Small intestine (tissue), 7 donors: ENCODE results near the gene DSN1. TPM values are rescaled to one million over a fixed set of nuclear protein-coding genes. Genes with fewer than 3 reads are reported as not detected.

ENCODE experiments used
- DNase-seq, 2 donors: peaks; one replicate each; pipeline versions ENCODE4 v3.0.0 to v3.0.0-alpha.2; 2013
- FAIRE-seq: peaks from 2 replicates; lab custom pipeline; 2012; peaks lifted over from hg19 to GRCh38; lab: Jason Lieb, UNC
- H3K27ac ChIP-seq, 3 donors: one replicate each; pipeline ENCODE4 v1.5.1; 2013; ENCODE audit warnings: low read length in 2 of 3, mild to moderate bottlenecking in 2 of 3, control low read depth in 1 of 3, inconsistent platforms in 1 of 3, low read depth in 1 of 3, moderate library complexity in 1 of 3
- H3K27me3 ChIP-seq, 3 donors: one replicate each; pipeline ENCODE4 v1.6.1; 2013; ENCODE audit warnings: low read length in 3 of 3, inconsistent platforms in 1 of 3; ENCODE audit not compliant: control insufficient read depth in 3 of 3, insufficient read depth in 3 of 3
- H3K36me3 ChIP-seq, 3 donors: one replicate each; pipeline ENCODE4 v1.6.1; 2013; ENCODE audit warnings: low read length in 3 of 3, inconsistent platforms in 1 of 3, low read depth in 1 of 3, mild to moderate bottlenecking in 1 of 3, moderate library complexity in 1 of 3; ENCODE audit not compliant: control insufficient read depth in 3 of 3, insufficient read depth in 2 of 3
- H3K4me1 ChIP-seq, 3 donors: one replicate each; pipeline ENCODE4 v1.6.1; 2013; ENCODE audit warnings: low read length in 2 of 3, inconsistent platforms in 1 of 3, low read depth in 1 of 3, mild to moderate bottlenecking in 1 of 3, moderate library complexity in 1 of 3; ENCODE audit not compliant: control insufficient read depth in 3 of 3, insufficient read depth in 2 of 3
- H3K4me3 ChIP-seq, 3 donors: one replicate each; pipeline ENCODE4 v1.5.1; 2013; ENCODE audit warnings: low read length in 3 of 3, control low read depth in 1 of 3, inconsistent platforms in 1 of 3, low read depth in 1 of 3, mild to moderate bottlenecking in 1 of 3, moderate library complexity in 1 of 3
- H3K9me3 ChIP-seq, 2 donors: one replicate each; pipeline ENCODE4 v1.6.1; 2013; ENCODE audit warnings: low read depth in 1 of 2, low read length in 1 of 2; ENCODE audit not compliant: control insufficient read depth in 2 of 2, insufficient read depth in 1 of 2
- WGBS, 3 donors: extraction: QIAGEN DNeasy Blood & Tissue Kit; methylation state at CpG; one replicate each; pipeline ENCODE4 v1.1.7; 2013; 5-methylcytosine and 5-hydroxymethylcytosine counted together
- polyA plus RNA-seq, 4 donors: library from polyadenylated mRNA; stranded (reverse) in 3 of 4; unstranded in 1 of 4; fragments of 200-250 nt in 3 of 4; fragments of 120-200 nt in 1 of 4; gene quantifications; one replicate each; pipeline versions ENCODE4 v1.2.1 to v1.2.3, GENCODE V29; 2013
- donor health status: healthy with polysubstance abuse.
- donor health status: control.
- donor health status: control.
- donor health status: Bipolar disorder and iron deficiency.
- donor health status: healthy.

Gene DSN1
- polyA plus RNA-seq, 4 donors, result 8.9 to 15.7 (median 11.6) TPM

DNA sequence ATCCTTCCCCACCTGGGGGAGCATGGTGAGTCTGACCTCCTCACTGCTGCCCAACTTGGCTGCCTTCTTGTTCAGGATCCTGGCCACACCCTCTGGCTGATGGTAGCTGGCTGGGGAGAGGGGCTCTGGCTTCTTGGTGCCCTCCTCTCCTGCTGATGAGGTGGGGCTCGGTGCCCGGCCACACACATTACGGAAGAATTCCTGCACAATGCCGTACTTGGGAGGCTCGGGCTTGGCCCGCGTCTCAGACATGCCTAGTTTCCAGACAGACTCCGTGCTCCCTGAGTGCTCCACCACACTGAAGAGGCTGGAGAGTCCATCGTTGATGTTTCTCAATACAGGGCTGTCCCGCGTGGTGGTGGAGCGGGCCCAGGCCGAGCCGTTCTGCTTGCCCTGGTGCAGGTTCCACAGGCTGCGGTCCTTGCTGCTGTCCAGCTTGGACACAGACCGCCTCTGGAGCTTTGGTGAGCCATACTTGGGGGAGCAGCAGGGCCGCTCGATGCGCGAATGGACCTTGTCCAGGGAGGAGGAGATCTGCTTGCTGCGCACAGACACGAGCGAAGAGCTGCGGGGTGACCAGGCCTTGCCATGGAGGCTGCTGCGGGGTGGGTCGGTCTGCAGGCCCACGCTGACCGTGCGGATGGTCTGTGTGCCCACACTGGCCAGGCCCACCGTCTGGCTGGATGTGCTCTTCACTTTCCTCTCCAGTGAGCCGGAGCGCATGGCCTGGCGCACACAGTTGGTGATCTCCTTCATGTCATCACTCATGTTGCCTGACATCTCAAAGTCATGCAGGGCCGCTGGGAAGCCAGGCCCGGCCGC is 19.9 kb upstream of the DSN1 start:
- H3K4me3 ChIP-seq, result no peak overlapping the region
- WGBS, 3 donors, result 95 to 97% (median 97%) methylated on average over 36 of the region's 36 CpGs
- no peaks in the 10 kb centered on the region for H3K4me1 ChIP-seq
- H3K36me3 ChIP-seq, result peaks cover 0 to 51% (median 0%) of the 10 kb centered on the region in 3 donors
- H3K27ac ChIP-seq, result no peak overlapping the region
- no peak for DNase-seq
- FAIRE-seq, result no peak
- H3K9me3 ChIP-seq, result no peaks in the 10 kb centered on the region
- H3K27me3 ChIP-seq, result no peaks in the 10 kb centered on the region

DNA sequence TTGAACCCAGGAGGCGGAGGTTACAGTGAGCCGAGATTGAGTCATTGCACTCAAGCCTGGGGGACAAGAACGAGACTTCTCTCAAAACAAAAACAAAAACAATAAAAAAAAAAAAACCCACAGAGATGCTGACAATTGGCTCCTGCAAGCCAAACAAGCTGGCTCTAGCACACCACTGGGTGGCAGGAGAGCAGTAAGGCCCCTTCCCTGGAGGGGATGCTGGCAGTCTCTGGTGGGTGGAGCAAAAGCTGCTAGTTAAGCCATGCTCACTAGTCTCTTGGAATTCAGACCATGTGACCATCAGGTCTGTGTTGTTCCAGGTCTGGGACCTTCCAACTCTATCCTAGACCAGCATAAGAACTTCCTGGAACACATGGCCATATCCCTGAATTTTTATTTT is 18.9 kb upstream of the DSN1 start:
- no peak for FAIRE-seq

DNA sequence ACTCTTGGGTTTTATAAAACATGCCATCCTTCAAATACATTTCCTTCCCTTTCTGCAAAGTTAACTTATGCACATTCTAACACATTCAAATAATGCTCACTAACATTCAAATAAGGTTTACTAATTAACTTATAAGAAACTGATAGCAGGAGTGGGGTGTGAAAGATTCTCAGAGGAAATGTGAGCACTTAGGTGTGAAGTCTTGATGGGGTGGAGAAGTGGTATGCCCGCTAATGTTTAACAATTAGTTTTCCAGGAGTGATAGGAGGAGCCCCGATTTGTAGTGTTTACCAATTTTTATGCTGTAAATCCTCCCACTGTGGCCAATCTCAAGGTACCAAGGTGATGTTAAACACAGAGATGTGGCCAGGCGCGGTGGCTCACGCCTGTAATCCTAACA is 18.3 kb upstream of the DSN1 start:
- FAIRE-seq, result no peak
- no peak for DNase-seq
- no peaks in the 10 kb centered on the region for H3K4me1 ChIP-seq
- no peaks in the 10 kb centered on the region for H3K27me3 ChIP-seq
- WGBS, 3 donors, result 81 to 92% (median 90%) methylated on average over 5 of the region's 5 CpGs
- no peak overlapping the region for H3K27ac ChIP-seq
- H3K36me3 ChIP-seq, result peaks cover 0 to 38% (median 0%) of the 10 kb centered on the region in 3 donors
- H3K4me3 ChIP-seq, result no peak overlapping the region
- H3K9me3 ChIP-seq, result no peaks in the 10 kb centered on the region

More for the DNA sequence above, 18.9 kb upstream of the DSN1 start:
- Histone ChIP-seq H3K4me1 (no peaks in the 10 kb centered on the region), H3K36me3 (peaks cover 0 to 40% (median 0%) of the 10 kb centered on the region in 3 donors), H3K27ac (no peak overlapping the region), H3K9me3 (no peaks in the 10 kb centered on the region), H3K4me3 (no peak overlapping the region), H3K27me3 (no peaks in the 10 kb centered on the region)
- DNase-seq, result peak; percentile 10 to 29
- WGBS, 3 donors, result 83 to 94% (median 93%) methylated on average over 3 of the region's 3 CpGs

DNA sequence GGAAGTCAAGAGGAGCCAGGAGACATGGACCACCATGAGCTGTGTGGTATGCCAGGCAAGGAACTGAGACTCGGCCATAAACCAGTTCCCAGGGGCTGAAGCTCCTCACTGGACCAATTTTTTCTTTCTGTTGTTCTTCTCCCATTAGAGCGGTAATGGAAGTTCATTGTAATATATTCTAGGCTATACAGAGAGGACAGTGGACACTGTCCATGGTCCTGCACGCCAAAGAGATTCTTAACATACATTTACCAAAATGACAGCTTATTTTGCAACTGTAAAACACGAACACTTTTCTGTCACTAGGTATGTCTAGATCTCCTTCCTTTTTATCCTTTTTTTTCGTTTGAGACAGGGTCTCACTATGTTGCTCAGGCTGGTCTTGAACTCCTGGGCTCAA is 13.1 kb upstream of the DSN1 start:
- no peaks in the 10 kb centered on the region for H3K9me3 ChIP-seq
- DNase-seq (no peak), FAIRE-seq (no peak)
- no peaks in the 10 kb centered on the region for H3K4me1 ChIP-seq
- H3K27me3 ChIP-seq, result no peaks in the 10 kb centered on the region
- no peak overlapping the region for H3K4me3 ChIP-seq
- no peak overlapping the region for H3K27ac ChIP-seq
- 81 to 90% (median 89%) methylated on average over 5 of the region's 5 CpGs for WGBS, 3 donors
- peaks cover 0 to 48% (median 2%) of the 10 kb centered on the region in 3 donors for H3K36me3 ChIP-seq

DNA sequence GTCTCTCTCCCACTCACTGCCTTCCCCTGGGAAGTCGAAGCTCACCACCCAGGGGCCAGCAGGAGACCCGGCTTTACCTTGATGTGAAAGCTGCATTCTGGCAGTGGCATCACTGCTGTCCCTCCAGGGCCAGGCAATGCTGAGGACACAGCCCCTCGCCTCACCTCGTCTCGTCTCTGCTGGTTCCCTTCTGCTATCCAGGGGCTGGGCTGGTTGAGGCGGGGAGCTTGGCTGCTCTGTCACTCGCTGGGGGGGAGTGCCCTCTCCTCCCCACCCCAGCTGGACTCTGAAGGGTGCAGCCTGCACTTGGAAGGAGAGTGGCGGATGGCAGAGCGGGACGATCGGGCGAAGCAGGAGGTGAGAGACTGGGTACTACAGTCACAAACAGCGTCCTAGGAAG is 12.7 kb upstream of the DSN1 start:
- FAIRE-seq (no peak), DNase-seq (no peak)
- H3K36me3 ChIP-seq, result peaks cover 0 to 46% (median 2%) of the 10 kb centered on the region in 3 donors
- H3K4me3 ChIP-seq, result no peak overlapping the region
- 91 to 97% (median 93%) methylated on average over 13 of the region's 13 CpGs for WGBS, 3 donors
- H3K4me1 ChIP-seq, result no peaks in the 10 kb centered on the region
- no peak overlapping the region for H3K27ac ChIP-seq
- H3K27me3 ChIP-seq, result no peaks in the 10 kb centered on the region
- no peaks in the 10 kb centered on the region for H3K9me3 ChIP-seq

DNA sequence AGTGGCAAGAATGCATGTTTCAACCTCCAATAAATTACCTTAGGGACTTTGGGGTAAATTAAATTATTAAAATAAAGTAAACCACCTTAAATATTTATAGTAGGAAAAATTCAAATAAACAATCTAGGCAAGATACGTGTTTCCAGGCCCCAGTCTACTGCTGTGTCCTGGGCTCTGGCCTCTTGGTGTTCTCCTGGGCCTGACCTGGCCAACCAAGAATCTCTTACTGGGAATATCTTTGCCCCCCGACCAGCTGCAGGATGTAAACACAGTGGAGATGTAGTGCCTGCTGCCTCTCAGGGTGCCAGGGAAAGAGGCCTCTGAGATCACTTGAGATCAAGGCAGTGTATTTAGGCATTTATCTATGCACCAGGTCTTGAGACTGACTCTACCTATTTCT is 11.7 kb upstream of the DSN1 start:
- no peak overlapping the region for H3K27ac ChIP-seq
- no peak for FAIRE-seq

DNA sequence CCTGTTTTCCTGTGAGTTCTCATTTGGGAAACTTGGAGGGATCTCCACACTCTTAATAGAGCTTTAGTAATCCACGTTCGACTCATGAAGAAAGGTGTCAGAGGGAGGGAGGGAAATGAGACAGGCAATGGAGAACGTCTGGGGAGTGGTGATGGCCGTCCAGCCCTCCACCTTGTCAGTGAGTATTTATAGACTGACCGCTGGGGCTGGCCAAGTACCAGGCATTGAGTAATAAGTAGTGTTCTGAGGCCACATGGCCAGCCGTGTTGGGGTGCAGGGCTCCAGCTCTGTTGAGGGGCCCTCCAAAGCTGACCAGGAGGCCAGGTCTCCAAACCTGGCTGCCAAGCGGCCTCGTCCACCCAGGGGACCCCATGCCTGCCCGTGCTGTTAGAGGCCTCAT is 11.3 kb upstream of the DSN1 start:
- no peak for DNase-seq
- Histone ChIP-seq H3K9me3 (no peaks in the 10 kb centered on the region), H3K27me3 (no peaks in the 10 kb centered on the region), H3K36me3 (peaks cover 0 to 46% (median 2%) of the 10 kb centered on the region in 3 donors), H3K4me3 (no peak overlapping the region), H3K4me1 (no peaks in the 10 kb centered on the region), H3K27ac (no peak overlapping the region)
- FAIRE-seq, result no peak
- WGBS, 3 donors, result 78 to 88% (median 85%) methylated on average over 9 of the region's 9 CpGs

More for the DNA sequence above, 11.7 kb upstream of the DSN1 start:
- H3K36me3 ChIP-seq, result peaks cover 0 to 46% (median 2%) of the 10 kb centered on the region in 3 donors
- no peaks in the 10 kb centered on the region for H3K4me1 ChIP-seq
- no peaks in the 10 kb centered on the region for H3K9me3 ChIP-seq
- no peak for DNase-seq
- WGBS, 3 donors, result 68 to 87% (median 71%) methylated on average over 2 of the region's 2 CpGs
- no peaks in the 10 kb centered on the region for H3K27me3 ChIP-seq
- H3K4me3 ChIP-seq, result no peak overlapping the region

DNA sequence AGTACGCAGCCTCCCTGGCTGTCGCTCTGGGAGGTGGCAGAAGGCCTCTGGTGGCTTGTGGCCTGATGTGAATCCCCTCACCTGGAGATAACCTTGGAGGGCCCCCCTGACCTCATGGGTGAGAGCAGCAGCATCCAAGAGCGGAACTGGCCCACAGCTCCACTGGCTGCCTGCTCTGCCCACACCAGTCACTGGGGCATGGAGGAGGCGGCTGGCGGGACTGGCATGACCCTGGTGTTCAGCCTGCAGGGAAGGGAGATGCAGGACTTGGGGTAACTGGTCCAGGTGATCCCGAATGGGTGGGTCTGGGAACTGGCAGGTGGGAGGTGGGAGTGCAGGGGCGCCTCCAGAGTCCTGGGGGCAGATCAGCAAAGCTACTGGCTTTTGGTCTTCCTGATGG is 10.6 kb upstream of the DSN1 start:
- Histone ChIP-seq H3K27ac (no peak overlapping the region), H3K27me3 (no peaks in the 10 kb centered on the region), H3K4me3 (no peak overlapping the region), H3K4me1 (no peaks in the 10 kb centered on the region), H3K9me3 (no peaks in the 10 kb centered on the region), H3K36me3 (peaks cover 0 to 46% (median 2%) of the 10 kb centered on the region in 3 donors)
- no peak for DNase-seq
- WGBS, 3 donors, result 94 to 96% (median 95%) methylated on average over 7 of the region's 7 CpGs
- FAIRE-seq, result no peak
